Spleen (tissue), 7 donors: Measurements from ENCODE around the gene GABARAP.

ENCODE experiments used
- POLR2A ChIP-seq, 3 donors: fragments of 450-650 bp; IDR thresholded peaks; one replicate each; pipeline ENCODE4 v1.5.1; 2017; ENCODE audit warnings: antibody characterized with exemption in 3 of 3, mild to moderate bottlenecking in 1 of 3
- POLR2AphosphoS5 ChIP-seq, 3 donors: sonication (generic); formaldehyde crosslinking; IDR thresholded peaks; one replicate each; pipeline ENCODE4 v1.5.1; 2017; ENCODE audit warnings: antibody characterized with exemption in 3 of 3
- TF ChIP-seq, protein P1 (sequence below), 11 experiments: fragments of 200-600 bp in 7 of 11; fragments of 450-650 bp in 4 of 11; sonication (generic) in 4 of 11; IDR thresholded peaks in 8 of 11; conservative IDR thresholded peaks in 3 of 11; 1 replicate in 7 of 11; 2 replicates in 4 of 11; pipeline versions ENCODE4 v1.4.0 to v1.8.0; 2016 to 2021; ENCODE audit warnings: antibody characterized with exemption in 11 of 11, inconsistent platforms in 4 of 11, mild to moderate bottlenecking in 1 of 11
- donor health status: DM: no; HTN: no; CAD: no; lungs with moderate emphysema.
- donor health status: DM: no; HTN: no; CAD: no.
- donor health status: DM: no; HTN: no; CAD: no.

DNA sequence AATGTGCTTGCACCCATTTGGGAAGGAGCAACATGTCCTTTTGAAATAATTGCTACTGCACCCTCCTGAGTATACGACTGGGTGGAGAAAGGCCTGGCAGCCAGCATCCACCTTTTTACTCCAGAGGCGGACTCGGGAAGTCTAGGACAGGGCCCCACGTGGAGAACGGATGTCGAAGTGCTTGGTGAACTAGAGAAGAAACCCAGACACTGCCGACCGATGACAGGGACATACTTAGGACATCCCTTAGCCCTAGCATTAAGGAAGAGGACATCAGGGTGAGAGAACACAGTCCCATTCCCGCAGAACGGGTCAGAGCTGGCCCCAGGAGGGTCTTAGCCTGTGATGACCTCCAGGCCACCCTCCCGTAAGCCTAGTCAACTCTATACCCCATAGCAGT lies 48.4 kb upstream of the GABARAP start:
- TF ChIP-seq, protein P1, sequence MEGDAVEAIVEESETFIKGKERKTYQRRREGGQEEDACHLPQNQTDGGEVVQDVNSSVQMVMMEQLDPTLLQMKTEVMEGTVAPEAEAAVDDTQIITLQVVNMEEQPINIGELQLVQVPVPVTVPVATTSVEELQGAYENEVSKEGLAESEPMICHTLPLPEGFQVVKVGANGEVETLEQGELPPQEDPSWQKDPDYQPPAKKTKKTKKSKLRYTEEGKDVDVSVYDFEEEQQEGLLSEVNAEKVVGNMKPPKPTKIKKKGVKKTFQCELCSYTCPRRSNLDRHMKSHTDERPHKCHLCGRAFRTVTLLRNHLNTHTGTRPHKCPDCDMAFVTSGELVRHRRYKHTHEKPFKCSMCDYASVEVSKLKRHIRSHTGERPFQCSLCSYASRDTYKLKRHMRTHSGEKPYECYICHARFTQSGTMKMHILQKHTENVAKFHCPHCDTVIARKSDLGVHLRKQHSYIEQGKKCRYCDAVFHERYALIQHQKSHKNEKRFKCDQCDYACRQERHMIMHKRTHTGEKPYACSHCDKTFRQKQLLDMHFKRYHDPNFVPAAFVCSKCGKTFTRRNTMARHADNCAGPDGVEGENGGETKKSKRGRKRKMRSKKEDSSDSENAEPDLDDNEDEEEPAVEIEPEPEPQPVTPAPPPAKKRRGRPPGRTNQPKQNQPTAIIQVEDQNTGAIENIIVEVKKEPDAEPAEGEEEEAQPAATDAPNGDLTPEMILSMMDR (IDR thresholded peaks at IDR 0.05 in 8 of 11, conservative IDR thresholded peaks at IDR 0.05 in 3 of 11), result no peak
- no peak for TF ChIP-seq POLR2A (IDR thresholded peaks at IDR 0.05)
- no peak for TF ChIP-seq POLR2AphosphoS5 (IDR thresholded peaks at IDR 0.05)
